GM12891 (cell line): Measurements from ENCODE around the gene PACS2.

ENCODE experiments used
- PAX5 ChIP-seq: IDR thresholded peaks from 2 replicates; pipeline ENCODE4 v1.6.1; 2011; ENCODE audit warnings: low read length, moderate library complexity, mild to moderate bottlenecking; ENCODE audit not compliant: insufficient read depth, severe bottlenecking
- POLR2A ChIP-seq: IDR thresholded peaks from 2 replicates; pipeline ENCODE4 v1.6.1; 2011; ENCODE audit warnings: low read depth, low read length, control low read depth
- POLR2AphosphoS5 ChIP-seq: IDR thresholded peaks from 2 replicates; pipeline ENCODE4 v1.6.1; 2011; ENCODE audit warnings: low read depth, low read length, control low read depth
- POU2F2 ChIP-seq: IDR thresholded peaks from 2 replicates; pipeline ENCODE4 v1.6.1; 2011; ENCODE audit warnings: low read depth, mild to moderate bottlenecking, control low read depth, low read length, moderate library complexity
- SPI1 ChIP-seq: IDR thresholded peaks from 2 replicates; pipeline ENCODE4 v1.6.1; 2011; ENCODE audit warnings: low read depth, low read length, control low read depth
- TAF1 ChIP-seq: IDR thresholded peaks from 2 replicates; pipeline ENCODE4 v1.6.1; 2011; ENCODE audit warnings: low read depth, low read length, control low read depth

DNA sequence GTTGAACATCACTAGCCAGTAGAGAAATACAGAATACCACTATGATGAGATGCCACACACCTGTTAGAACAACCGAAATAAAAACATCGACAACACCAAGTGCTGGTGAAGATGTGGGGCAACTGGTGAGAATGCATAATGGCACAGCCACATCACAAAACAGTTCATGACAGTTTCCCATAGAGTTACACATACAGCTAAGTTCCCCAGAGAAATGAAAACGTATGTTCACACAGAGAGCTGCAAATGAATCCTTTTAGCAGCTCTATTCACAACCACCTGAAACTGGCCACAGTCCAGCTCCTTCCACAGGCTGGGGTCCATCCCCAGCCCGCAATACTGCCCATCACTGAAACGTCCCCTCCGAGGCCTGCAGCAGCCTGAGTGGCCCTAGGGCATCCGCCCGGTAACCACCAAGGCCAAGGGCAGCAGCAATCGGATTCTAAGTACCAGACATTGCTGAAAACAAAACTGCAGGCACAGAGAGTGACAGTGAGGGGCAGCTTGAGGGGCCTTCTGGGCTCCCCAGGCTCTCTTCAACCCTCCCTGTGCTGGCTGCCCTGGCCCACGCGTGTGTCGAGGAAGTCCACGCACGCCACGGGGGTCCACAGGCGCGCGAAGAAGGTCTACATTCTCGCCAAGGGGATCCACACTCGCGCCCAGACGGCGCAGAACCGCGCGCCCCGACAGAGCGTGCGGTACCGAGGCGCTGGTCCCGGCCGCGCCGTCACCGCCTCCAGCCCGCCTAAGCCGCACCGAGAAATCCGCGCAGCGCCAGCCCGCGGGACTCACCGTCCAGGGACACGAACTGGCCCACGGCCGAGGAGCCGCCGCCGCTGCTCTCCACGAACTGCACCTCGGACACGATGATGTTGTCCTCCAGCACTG lies 14.7 kb upstream of the PACS2 start:
- TF ChIP-seq POLR2A, result no peak
- no peak for TF ChIP-seq POLR2AphosphoS5
- no peak for TF ChIP-seq TAF1
- no peak for TF ChIP-seq SPI1
- no peak for TF ChIP-seq PAX5
- no peak for TF ChIP-seq POU2F2
